Measurements from ENCODE around the gene ZNF598. TPM values are rescaled to one million over a fixed set of nuclear protein-coding genes. Genes with fewer than 3 reads are reported as not detected.

The ZNF598 gene
- polyA plus RNA-seq, 2 of the 4 experiments (the other 2 are of a cell fraction) = 17.7 to 33.8 TPM

DNA sequence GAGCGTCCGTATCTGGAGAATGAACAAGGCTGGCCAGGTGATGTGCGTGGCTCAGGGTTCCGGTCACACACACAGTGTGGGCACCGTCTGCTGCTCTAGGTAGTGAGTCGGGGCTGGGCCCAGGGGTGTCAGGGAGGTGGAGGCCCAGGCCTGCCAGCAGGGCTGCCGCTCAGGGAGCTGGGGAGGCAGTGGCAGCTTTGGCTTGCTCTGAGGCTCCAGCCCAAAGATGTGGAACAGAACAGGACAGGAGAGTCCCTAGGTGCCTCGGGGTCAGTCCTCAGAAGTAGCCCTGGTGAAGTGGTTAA is 33.5 kb downstream of the ZNF598 start:
- DNase-seq (ENCODE audit: low read depth in 1 of 2, low spot score in 1 of 2) = no peak
- no peak overlapping the region for H3K27ac ChIP-seq
- ChIA-PET POLR2A (interaction anchor here (5.1 kb wide), 1 partner anchor 11 kb away, joined by 17 read pairs; the partner anchor contains the start of gene RPS2), CTCF (interaction anchor here (1.8 kb wide), 1 partner anchor 28 kb away, joined by 6 read pairs; no protein-coding TSS in a partner anchor)
- no peak overlapping the region for H3K4me2 ChIP-seq
- TF ChIP-seq SMC3 (IDR thresholded peaks at IDR 0.05) = no peak
- TF ChIP-seq JUNB (IDR thresholded peaks at IDR 0.05) = no peak
- no peak for TF ChIP-seq MAFK (IDR thresholded peaks at IDR 0.05; ENCODE audit: partially characterized antibody)
- TF ChIP-seq, protein P1, sequence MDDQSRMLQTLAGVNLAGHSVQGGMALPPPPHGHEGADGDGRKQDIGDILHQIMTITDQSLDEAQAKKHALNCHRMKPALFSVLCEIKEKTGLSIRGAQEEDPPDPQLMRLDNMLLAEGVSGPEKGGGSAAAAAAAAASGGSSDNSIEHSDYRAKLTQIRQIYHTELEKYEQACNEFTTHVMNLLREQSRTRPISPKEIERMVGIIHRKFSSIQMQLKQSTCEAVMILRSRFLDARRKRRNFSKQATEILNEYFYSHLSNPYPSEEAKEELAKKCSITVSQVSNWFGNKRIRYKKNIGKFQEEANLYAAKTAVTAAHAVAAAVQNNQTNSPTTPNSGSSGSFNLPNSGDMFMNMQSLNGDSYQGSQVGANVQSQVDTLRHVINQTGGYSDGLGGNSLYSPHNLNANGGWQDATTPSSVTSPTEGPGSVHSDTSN (IDR thresholded peaks at IDR 0.05) = no peak
- TF ChIP-seq, protein P2, sequence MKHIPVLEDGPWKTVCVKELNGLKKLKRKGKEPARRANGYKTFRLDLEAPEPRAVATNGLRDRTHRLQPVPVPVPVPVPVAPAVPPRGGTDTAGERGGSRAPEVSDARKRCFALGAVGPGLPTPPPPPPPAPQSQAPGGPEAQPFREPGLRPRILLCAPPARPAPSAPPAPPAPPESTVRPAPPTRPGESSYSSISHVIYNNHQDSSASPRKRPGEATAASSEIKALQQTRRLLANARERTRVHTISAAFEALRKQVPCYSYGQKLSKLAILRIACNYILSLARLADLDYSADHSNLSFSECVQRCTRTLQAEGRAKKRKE (CRISPR knock-in tag; IDR thresholded peaks at IDR 0.05; ENCODE audit: low read depth) = no peak
- 96% methylated on average over 7 of the region's 8 CpGs for WGBS (ENCODE audit: missing lambda C conversion rate)
- no peak for ATAC-seq
- no peak overlapping the region for H3K4me3 ChIP-seq
- H3K9me3 ChIP-seq = no peaks in the 10 kb centered on the region
- FAIRE-seq = no peak
- peaks cover 11% of the 10 kb centered on the region; the same call in 2 of the 3 replicates for H3K4me1 ChIP-seq

DNA sequence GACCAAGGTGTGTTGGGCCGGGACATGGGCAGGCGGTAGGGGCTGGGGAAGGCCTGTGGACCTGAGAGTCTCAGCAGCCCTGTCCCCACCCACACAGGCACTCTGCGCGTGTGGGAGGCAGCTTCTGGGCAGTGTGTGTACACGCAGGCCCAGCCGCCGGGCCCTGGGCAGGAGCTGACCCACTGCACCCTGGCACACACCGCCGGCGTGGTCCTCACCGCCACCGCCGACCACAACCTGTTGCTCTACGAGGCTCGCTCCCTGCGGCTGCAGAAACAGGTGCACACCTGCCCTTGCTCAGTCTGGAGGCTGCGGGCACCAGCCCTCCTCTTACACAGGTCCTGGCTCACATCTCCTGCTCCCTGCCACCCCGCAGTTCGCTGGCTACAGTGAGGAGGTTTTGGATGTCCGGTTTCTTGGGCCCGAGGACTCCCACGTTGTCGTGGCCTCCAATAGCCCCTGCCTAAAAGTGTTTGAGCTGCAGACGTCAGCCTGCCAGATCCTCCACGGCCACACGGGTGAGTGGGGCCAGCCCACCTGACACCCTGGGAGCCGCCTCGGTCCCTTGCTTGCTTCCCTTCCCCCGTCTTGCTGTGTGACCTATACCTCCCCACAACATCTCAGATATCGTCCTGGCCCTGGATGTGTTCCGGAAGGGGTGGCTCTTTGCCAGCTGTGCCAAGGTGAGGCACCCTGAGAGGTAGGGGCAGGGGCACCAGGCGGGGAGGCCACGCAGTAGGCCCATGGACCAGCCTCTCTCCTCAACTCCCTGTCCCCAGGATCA is 34.0 kb downstream of the ZNF598 start:
- 94% methylated on average over 29 of the region's 33 CpGs for WGBS (ENCODE audit: missing lambda C conversion rate)
- ATAC-seq (no peak), DNase-seq (ENCODE audit: low read depth in 1 of 2, low spot score in 1 of 2) (no peak), FAIRE-seq (no peak)
- POLR2A ChIA-PET = interaction anchor here (5.1 kb wide), 1 partner anchor 11 kb away, joined by 17 read pairs; the partner anchor contains the start of gene RPS2
- H3K4me1 ChIP-seq = peaks cover 16% of the 10 kb centered on the region
- CTCF ChIA-PET = interaction anchor here (0.8 to 1.8 kb wide), 3 partner anchors 13 to 165 kb away, joined by 3 to 6 read pairs (median 5); no protein-coding TSS in a partner anchor
- TF ChIP-seq RFX5 (IDR thresholded peaks at IDR 0.05) (no peak), BHLHE40 (IDR thresholded peaks at IDR 0.05; ENCODE audit: low read depth, low read length) (no peak), EHMT2 (IDR thresholded peaks at IDR 0.05; ENCODE audit: low read depth) (no peak), HOXA7 (CRISPR knock-in tag; IDR thresholded peaks at IDR 0.05) (no peak), NFE2L2 (conservative IDR thresholded peaks at IDR 0.05; ENCODE audit: low read length) (no peak), HEYL (CRISPR knock-in tag; IDR thresholded peaks at IDR 0.05) (no peak), NR3C1 (IDR thresholded peaks at IDR 0.05) (no peak), ZNF302 (CRISPR knock-in tag; IDR thresholded peaks at IDR 0.05) (no peak)
- TF ChIP-seq, protein P3, sequence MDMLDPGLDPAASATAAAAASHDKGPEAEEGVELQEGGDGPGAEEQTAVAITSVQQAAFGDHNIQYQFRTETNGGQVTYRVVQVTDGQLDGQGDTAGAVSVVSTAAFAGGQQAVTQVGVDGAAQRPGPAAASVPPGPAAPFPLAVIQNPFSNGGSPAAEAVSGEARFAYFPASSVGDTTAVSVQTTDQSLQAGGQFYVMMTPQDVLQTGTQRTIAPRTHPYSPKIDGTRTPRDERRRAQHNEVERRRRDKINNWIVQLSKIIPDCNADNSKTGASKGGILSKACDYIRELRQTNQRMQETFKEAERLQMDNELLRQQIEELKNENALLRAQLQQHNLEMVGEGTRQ (IDR thresholded peaks at IDR 0.05) = no peak
- TF ChIP-seq, protein P4, sequence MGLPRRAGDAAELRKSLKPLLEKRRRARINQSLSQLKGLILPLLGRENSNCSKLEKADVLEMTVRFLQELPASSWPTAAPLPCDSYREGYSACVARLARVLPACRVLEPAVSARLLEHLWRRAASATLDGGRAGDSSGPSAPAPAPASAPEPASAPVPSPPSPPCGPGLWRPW (IDR thresholded peaks at IDR 0.05) = no peak
- TF ChIP-seq, protein P5, sequence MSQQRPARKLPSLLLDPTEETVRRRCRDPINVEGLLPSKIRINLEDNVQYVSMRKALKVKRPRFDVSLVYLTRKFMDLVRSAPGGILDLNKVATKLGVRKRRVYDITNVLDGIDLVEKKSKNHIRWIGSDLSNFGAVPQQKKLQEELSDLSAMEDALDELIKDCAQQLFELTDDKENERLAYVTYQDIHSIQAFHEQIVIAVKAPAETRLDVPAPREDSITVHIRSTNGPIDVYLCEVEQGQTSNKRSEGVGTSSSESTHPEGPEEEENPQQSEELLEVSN (IDR thresholded peaks at IDR 0.05; ENCODE audit: borderline replicate concordance, low read depth) = no peak
- no peaks in the 10 kb centered on the region for H3K9me3 ChIP-seq
- no peak overlapping the region for H3K4me2 ChIP-seq
- no peak overlapping the region for H3K4me3 ChIP-seq
- no peak overlapping the region for H3K27ac ChIP-seq

DNA sequence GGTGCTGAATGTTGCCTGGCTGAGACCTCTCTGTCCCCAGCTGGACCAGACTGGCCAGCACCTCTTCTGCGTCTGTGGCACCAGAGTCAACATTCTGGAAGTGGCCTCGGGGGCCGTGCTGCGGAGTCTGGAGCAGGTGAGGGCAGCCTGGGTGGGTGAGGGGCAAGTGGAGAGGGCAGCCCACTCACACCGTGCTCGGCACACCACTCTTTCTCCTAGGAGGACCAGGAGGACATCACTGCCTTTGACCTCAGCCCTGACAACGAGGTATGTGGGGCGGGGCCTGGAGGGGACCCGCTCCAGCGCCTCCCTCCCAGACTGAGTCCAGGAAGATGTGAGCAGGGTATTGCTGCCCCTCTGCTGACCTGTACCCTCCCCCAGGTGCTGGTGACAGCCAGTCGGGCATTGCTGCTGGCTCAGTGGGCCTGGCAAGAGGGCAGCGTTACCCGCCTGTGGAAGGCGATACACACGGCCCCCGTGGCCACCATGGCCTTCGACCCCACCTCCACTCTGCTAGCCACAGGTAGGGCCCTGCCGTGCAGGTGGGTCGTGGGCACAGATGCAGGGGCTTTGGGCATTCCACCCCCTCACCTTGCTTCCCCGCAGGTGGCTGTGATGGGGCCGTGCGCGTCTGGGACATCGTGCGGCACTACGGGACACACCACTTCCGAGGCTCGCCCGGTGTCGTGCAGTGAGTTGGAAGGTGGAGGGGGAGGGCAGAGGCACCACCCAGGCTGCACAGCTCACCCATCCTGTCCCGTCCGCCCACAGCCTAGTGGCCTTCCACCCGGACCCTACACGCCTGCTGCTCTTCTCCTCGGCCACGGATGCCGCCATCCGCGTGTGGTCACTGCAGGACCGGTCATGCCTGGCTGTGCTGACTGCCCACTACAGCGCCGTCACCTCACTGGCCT is 35.2 kb downstream of the ZNF598 start:
- no peak for FAIRE-seq
- CTCF ChIA-PET = interaction anchor here (0.8 to 1.8 kb wide), 5 partner anchors 14 to 166 kb away, joined by 3 to 8 read pairs (median 5); no protein-coding TSS in a partner anchor
- TF ChIP-seq ZFP36 (IDR thresholded peaks at IDR 0.05; ENCODE audit: borderline replicate concordance, partially characterized antibody) = no peak
- TF ChIP-seq, protein P6, sequence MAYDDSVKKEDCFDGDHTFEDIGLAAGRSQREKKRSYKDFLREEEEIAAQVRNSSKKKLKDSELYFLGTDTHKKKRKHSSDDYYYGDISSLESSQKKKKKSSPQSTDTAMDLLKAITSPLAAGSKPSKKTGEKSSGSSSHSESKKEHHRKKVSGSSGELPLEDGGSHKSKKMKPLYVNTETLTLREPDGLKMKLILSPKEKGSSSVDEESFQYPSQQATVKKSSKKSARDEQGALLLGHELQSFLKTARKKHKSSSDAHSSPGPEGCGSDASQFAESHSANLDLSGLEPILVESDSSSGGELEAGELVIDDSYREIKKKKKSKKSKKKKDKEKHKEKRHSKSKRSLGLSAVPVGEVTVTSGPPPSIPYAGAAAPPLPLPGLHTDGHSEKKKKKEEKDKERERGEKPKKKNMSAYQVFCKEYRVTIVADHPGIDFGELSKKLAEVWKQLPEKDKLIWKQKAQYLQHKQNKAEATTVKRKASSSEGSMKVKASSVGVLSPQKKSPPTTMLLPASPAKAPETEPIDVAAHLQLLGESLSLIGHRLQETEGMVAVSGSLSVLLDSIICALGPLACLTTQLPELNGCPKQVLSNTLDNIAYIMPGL (CRISPR knock-in tag; IDR thresholded peaks at IDR 0.05; ENCODE audit: borderline replicate concordance) = no peak
- no peak for TF ChIP-seq KDM5A (IDR thresholded peaks at IDR 0.05)
- no peak for TF ChIP-seq RARB (CRISPR knock-in tag; IDR thresholded peaks at IDR 0.05)
- no peak for TF ChIP-seq EHF (CRISPR knock-in tag; IDR thresholded peaks at IDR 0.05)

More for the DNA sequence above, 35.2 kb downstream of the ZNF598 start:
- POLR2A ChIA-PET = interaction anchor here (5.1 kb wide), 1 partner anchor 10 kb away, joined by 17 read pairs; the partner anchor contains the start of gene RPS2
- Histone ChIP-seq H3K9me3 (no peaks in the 10 kb centered on the region), H3K4me2 (no peak overlapping the region), H3K27ac (no peak overlapping the region), H3K4me3 (no peak overlapping the region), H3K4me1 (peaks cover 17% of the 10 kb centered on the region)
- WGBS (ENCODE audit: missing lambda C conversion rate) = 91% methylated on average over 36 of the region's 42 CpGs
- ATAC-seq = no peak
- DNase-seq (ENCODE audit: low read depth in 1 of 2, low spot score in 1 of 2) = no peak
